Stimulated activated CD4-positive, alpha-beta T cell treated with anti-CD3 and anti-CD28 coated beads, Interleukin-15, amount 100 ng/mL, for 1 hour (primary cell): ENCODE data around the gene FAM89B.

Experiments used
- DNase-seq, 2 donors: peaks; one replicate each; pipeline ENCODE4 v3.0.0-alpha.2; 2020; ENCODE audit warnings: low read depth in 1 of 2, low spot score in 1 of 2

FAM89B gene

GRCh38 chr11:65588199-65589054 is 16.1 kb downstream of the FAM89B start:
- DNase-seq: peak; percentile 48 to 57

GRCh38 chr11:65589444-65590239 is 17.3 kb downstream of the FAM89B start:
- DNase-seq: no peak

GRCh38 chr11:65590240-65590738 is 18.0 kb downstream of the FAM89B start:
- no peak for DNase-seq

GRCh38 chr11:65591939-65592857 is 19.9 kb downstream of the FAM89B start:
- DNase-seq: no peak

- no peak for DNase-seq
Observed at GRCh38 chr11:65592858-65593517, 20.6 kb downstream of the FAM89B start.

GRCh38 chr11:65593518-65594414 is 21.4 kb downstream of the FAM89B start:
- DNase-seq: no peak

GRCh38 chr11:65595131-65595530 is 22.8 kb downstream of the FAM89B start:
- no peak for DNase-seq

GRCh38 chr11:65595543-65596281 is 23.4 kb downstream of the FAM89B start, which contains the start of gene KCNK7:
Gene KCNK7, minus strand, starts transcription at chr11:65595800. Its CDS starts 28 bp downstream, at chr11:65595772.
- no peak for DNase-seq

GRCh38 chr11:65596520-65596919 is 24.2 kb downstream of the FAM89B start:
- no peak for DNase-seq

- no peak for DNase-seq
Observed at GRCh38 chr11:65598258-65598699, 25.9 kb downstream of the FAM89B start.

- DNase-seq: no peak
Observed at GRCh38 chr11:65599216-65599954, 27.0 kb downstream of the FAM89B start.

GRCh38 chr11:65599955-65600246 is 27.6 kb downstream of the FAM89B start:
- DNase-seq: no peak

GRCh38 chr11:65604258-65604657 is 31.9 kb downstream of the FAM89B start:
- DNase-seq: no peak

GRCh38 chr11:65606876-65607613 is 34.7 kb downstream of the FAM89B start:
- DNase-seq: no peak

- DNase-seq: no peak
Observed at GRCh38 chr11:65607614-65608426, 35.5 kb downstream of the FAM89B start.

- no peak for DNase-seq
Observed at GRCh38 chr11:65609229-65609628, 36.9 kb downstream of the FAM89B start.

- DNase-seq: no peak
Observed at GRCh38 chr11:65609665-65610064, 37.3 kb downstream of the FAM89B start.
